GM21390 (cell line): ENCODE data around the gene GPATCH8.
A peak's percentile ranks its signal among the peaks of the same experiment; 100 is the strongest.
"Not testable (repeated sequence)": the region's sequence is repeated elsewhere in the genome, so short reads cannot be mapped to it uniquely, and the experiment has no call there.

ENCODE experiments used
- ATAC-seq: cut with Tn5 transposase; IDR thresholded peaks from one replicate; pipeline ENCODE4 v1.9.1; 2021; ENCODE audit not compliant: unreplicated experiment

GPATCH8 gene

GRCh38 chr17:44527954-44528353 is 24.7 kb upstream of the GPATCH8 start:
- no peak for ATAC-seq

- no peak for ATAC-seq
Measured at GRCh38 chr17:44527102-44527501, 23.9 kb upstream of the GPATCH8 start.

- no peak for ATAC-seq
Measured at GRCh38 chr17:44523672-44523972, 20.4 kb upstream of the GPATCH8 start.

GRCh38 chr17:44522883-44523671 is 19.9 kb upstream of the GPATCH8 start:
- ATAC-seq = no peak

- no peak for ATAC-seq
Measured at GRCh38 chr17:44518032-44518431, 14.8 kb upstream of the GPATCH8 start.

- not testable (repeated sequence) for ATAC-seq
Measured at GRCh38 chr17:44511241-44512134, 8.3 kb upstream of the GPATCH8 start.

- ATAC-seq = not testable (repeated sequence)
Measured at GRCh38 chr17:44506939-44507604, 3.9 kb upstream of the GPATCH8 start.

GRCh38 chr17:44502598-44503146 is 534 bp downstream of the GPATCH8 start:
- ATAC-seq = peak; percentile 13

- ATAC-seq = no peak
Measured at GRCh38 chr17:44501866-44502375, 1.3 kb downstream of the GPATCH8 start.

- ATAC-seq = no peak
Measured at GRCh38 chr17:44499722-44500121, 3.5 kb downstream of the GPATCH8 start.

GRCh38 chr17:44496815-44497214 is 6.4 kb downstream of the GPATCH8 start:
- ATAC-seq = no peak

- ATAC-seq = no peak
Measured at GRCh38 chr17:44493339-44493738, 9.9 kb downstream of the GPATCH8 start.

GRCh38 chr17:44492706-44493272 is 10.4 kb downstream of the GPATCH8 start:
- ATAC-seq = no peak

- ATAC-seq = no peak
Measured at GRCh38 chr17:44489581-44489980, 13.6 kb downstream of the GPATCH8 start.

GRCh38 chr17:44487170-44487569 is 16.0 kb downstream of the GPATCH8 start:
- ATAC-seq = no peak

GRCh38 chr17:44473367-44473766 is 29.8 kb downstream of the GPATCH8 start:
- no peak for ATAC-seq

GRCh38 chr17:44469676-44470075 is 33.5 kb downstream of the GPATCH8 start:
- no peak for ATAC-seq

- no peak for ATAC-seq
Measured at GRCh38 chr17:44467108-44467507, 36.1 kb downstream of the GPATCH8 start.

GRCh38 chr17:44466339-44466738 is 36.9 kb downstream of the GPATCH8 start:
- no peak for ATAC-seq

- no peak for ATAC-seq
Measured at GRCh38 chr17:44465897-44466296, 37.3 kb downstream of the GPATCH8 start.

- no peak for ATAC-seq
Measured at GRCh38 chr17:44465276-44465675, 37.9 kb downstream of the GPATCH8 start.
